ENCODE results near the gene CAPN14. TPM values are rescaled to one million over a fixed set of nuclear protein-coding genes. Genes with fewer than 3 reads are reported as not detected.
A peak's percentile ranks its signal among the peaks of the same experiment; 100 is the strongest.

CAPN14 gene
- total RNA-seq, 1 donor = 0.09 TPM

- DNase-seq (ENCODE audit: low read depth) = no peak
- no peak overlapping the region for H3K4me3 ChIP-seq (ENCODE audit: low read depth, low read length)
- no peak for TF ChIP-seq CTCF (IDR thresholded peaks at IDR 0.05; ENCODE audit: insufficient read depth, low read length)
These were observed 2.0 kb upstream of the CAPN14 start for GRCh38 chr2:31219131-31219969.

- no peak for TF ChIP-seq CTCF (IDR thresholded peaks at IDR 0.05; ENCODE audit: insufficient read depth, low read length)
- DNase-seq (ENCODE audit: low read depth) = no peak
- no peak overlapping the region for H3K4me3 ChIP-seq (ENCODE audit: low read depth, low read length)
These were observed 581 bp downstream of the CAPN14 start for GRCh38 chr2:31216734-31217133.

GRCh38 chr2:31214444-31214915 lies 2.8 kb downstream of the CAPN14 start:
- TF ChIP-seq CTCF (IDR thresholded peaks at IDR 0.05; ENCODE audit: insufficient read depth, low read length) = no peak
- no peak for DNase-seq (ENCODE audit: low read depth)
- no peak overlapping the region for H3K4me3 ChIP-seq (ENCODE audit: low read depth, low read length)

GRCh38 chr2:31213601-31214443 lies 3.5 kb downstream of the CAPN14 start:
- no peak overlapping the region for H3K4me3 ChIP-seq (ENCODE audit: low read depth, low read length)
- DNase-seq (ENCODE audit: low read depth) = no peak
- TF ChIP-seq CTCF (IDR thresholded peaks at IDR 0.05; ENCODE audit: insufficient read depth, low read length) = no peak

- no peak for TF ChIP-seq CTCF (IDR thresholded peaks at IDR 0.05; ENCODE audit: insufficient read depth, low read length)
- no peak overlapping the region for H3K4me3 ChIP-seq (ENCODE audit: low read depth, low read length)
- peak; percentile 29 for DNase-seq (ENCODE audit: low read depth)
These were observed 4.4 kb downstream of the CAPN14 start for GRCh38 chr2:31212659-31213600.

- no peak for DNase-seq (ENCODE audit: low read depth)
- TF ChIP-seq CTCF (IDR thresholded peaks at IDR 0.05; ENCODE audit: insufficient read depth, low read length) = no peak
These were observed 9.1 kb downstream of the CAPN14 start for GRCh38 chr2:31208240-31208639.

More at GRCh38 chr2:31208240-31208639, 9.1 kb downstream of the CAPN14 start:
- H3K4me3 ChIP-seq (ENCODE audit: low read depth, low read length) = no peak overlapping the region

Data from fibroblast of the aortic adventitia (primary cell).